Fibroblast of villous mesenchyme (primary cell): ENCODE measurements around the gene IGFBP5. TPM values are rescaled to one million over a fixed set of nuclear protein-coding genes. Genes with fewer than 3 reads are reported as not detected.

Source experiments
- DNase-seq: peaks from one replicate; pipeline ENCODE4 v3.0.0-alpha.2; 2010; ENCODE audit warnings: low read depth
- H3K4me3 ChIP-seq: 2 replicates; pipeline ENCODE4 v1.5.1; 2011; ENCODE audit warnings: low read depth, mild to moderate bottlenecking, low read length
- total RNA-seq: library from RNA; depleted of rRNA; stranded (reverse); fragments of >200 nt; gene quantifications from 2 replicates; pipeline ENCODE4 v1.2.3, GENCODE V29; 2012
- TF ChIP-seq, protein P1 (sequence below): IDR thresholded peaks from 2 replicates; pipeline ENCODE4 v1.5.1; 2012; ENCODE audit warnings: low read depth, mild to moderate bottlenecking, low read length; ENCODE audit not compliant: insufficient read depth

The IGFBP5 gene
- total RNA-seq, 1 donor, result 644 TPM

DNA sequence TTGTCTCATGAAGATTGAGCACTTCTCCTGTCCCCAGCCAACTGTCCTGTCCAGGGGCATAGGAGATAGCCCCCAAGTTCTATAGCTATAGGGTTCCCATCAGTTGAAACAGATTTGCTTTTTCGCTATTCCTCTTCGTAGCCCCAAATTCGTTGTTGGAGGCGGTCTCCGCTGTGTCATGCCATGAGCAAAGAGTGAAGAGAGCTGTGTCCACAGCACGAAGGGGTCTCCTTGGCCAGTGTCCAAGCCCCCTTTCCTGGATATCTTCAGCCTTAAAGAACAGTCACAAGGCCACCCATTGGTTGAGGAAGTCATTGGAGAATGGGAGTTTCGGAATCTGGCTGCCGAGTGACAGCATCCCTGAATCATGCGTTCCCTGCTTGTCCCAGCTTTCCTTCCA is 21.0 kb downstream of the IGFBP5 start:
- no peak for DNase-seq
- H3K4me3 ChIP-seq, result no peak overlapping the region
- TF ChIP-seq, protein P1, sequence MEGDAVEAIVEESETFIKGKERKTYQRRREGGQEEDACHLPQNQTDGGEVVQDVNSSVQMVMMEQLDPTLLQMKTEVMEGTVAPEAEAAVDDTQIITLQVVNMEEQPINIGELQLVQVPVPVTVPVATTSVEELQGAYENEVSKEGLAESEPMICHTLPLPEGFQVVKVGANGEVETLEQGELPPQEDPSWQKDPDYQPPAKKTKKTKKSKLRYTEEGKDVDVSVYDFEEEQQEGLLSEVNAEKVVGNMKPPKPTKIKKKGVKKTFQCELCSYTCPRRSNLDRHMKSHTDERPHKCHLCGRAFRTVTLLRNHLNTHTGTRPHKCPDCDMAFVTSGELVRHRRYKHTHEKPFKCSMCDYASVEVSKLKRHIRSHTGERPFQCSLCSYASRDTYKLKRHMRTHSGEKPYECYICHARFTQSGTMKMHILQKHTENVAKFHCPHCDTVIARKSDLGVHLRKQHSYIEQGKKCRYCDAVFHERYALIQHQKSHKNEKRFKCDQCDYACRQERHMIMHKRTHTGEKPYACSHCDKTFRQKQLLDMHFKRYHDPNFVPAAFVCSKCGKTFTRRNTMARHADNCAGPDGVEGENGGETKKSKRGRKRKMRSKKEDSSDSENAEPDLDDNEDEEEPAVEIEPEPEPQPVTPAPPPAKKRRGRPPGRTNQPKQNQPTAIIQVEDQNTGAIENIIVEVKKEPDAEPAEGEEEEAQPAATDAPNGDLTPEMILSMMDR, result no peak

- TF ChIP-seq, protein P1, result no peak
- DNase-seq, result no peak
- no peak overlapping the region for H3K4me3 ChIP-seq
These were observed 21.7 kb downstream of the IGFBP5 start for GRCh38 chr2:216673609-216674008.

GRCh38 chr2:216673021-216673420 is 22.3 kb downstream of the IGFBP5 start:
- DNase-seq, result no peak
- H3K4me3 ChIP-seq, result no peak overlapping the region
- TF ChIP-seq, protein P1, result no peak

DNA sequence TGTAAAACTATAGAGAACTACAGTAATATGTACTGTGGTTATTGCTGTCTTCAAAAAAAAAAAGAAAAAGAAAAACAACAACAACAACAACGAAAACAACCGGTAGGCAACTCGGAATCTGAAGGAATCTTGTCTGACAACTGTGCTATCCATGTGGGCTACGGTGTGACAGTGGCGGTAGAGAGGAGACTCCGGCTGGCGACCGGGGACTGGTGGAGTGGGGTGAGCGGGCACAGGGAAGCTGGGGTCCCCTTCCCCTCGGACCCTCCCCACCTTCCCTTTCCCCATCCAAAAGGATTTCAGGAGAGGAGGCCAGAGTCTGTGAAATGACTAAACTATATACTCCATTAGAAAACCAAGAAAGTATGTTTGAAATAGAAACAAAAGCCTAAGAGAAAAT is 22.9 kb downstream of the IGFBP5 start:
- no peak for DNase-seq
- TF ChIP-seq, protein P1, result no peak
- no peak overlapping the region for H3K4me3 ChIP-seq

DNA sequence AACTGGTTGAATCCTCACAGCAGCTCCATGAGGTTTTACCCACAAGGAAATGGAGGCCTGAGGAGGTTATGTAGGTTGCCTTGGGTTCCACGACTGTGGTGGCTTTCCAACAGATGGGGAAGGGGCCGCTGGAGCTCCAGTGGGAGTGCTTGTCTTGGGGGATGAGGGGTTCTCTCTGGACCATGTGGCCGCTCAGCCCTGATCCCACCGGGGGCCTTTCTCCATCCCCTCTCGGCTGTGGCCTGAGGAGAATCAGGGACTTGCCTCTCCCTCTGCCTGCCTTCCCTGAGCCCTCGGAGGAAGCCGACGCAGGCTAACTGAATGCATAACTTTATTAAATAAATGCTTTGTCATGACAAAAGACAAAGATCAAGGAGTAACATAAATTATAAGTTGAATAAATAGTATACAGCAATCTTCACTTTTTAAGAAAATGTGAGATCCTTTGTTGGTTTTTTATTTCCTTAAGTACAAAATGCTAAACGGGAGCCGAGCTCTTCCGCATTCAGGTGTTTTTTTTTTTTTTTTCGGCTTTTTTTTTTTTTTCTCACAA is 23.5 kb downstream of the IGFBP5 start:
- TF ChIP-seq, protein P1, result no peak
- no peak for DNase-seq
- no peak overlapping the region for H3K4me3 ChIP-seq

GRCh38 chr2:216671081-216671411 is 24.3 kb downstream of the IGFBP5 start:
- DNase-seq, result no peak
- TF ChIP-seq, protein P1, result no peak
- H3K4me3 ChIP-seq, result no peak overlapping the region
